Measurements from ENCODE around the gene MGP. TPM values are rescaled to one million over a fixed set of nuclear protein-coding genes. Genes with fewer than 3 reads are reported as not detected.

Gene MGP
- total and polyA plus RNA-seq, 2 of the 13 experiments (the other 11 are each of a cell fraction or from before 2014, with no cell fraction given), result not detected

DNA sequence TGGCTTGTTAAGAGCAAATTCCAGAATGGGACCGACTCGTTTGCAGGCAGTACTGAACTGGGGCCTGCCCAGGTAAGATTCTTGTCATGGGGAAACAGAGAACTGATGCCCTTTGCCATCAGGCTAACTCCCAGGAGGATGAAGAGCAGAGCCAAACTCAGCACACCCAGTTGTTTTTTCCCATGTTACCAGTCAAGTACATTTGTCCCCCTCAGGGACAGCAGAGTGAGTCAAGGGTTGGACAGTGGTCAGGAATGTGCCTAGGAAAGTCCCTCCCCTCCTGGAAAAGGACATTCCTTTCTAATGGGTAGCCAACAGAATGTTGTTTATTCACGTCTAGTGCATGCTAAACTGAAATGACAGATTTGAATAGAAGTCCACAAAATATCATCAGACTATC lies 43.9 kb downstream of the MGP start (continued):
- TF ChIP-seq, protein P1, sequence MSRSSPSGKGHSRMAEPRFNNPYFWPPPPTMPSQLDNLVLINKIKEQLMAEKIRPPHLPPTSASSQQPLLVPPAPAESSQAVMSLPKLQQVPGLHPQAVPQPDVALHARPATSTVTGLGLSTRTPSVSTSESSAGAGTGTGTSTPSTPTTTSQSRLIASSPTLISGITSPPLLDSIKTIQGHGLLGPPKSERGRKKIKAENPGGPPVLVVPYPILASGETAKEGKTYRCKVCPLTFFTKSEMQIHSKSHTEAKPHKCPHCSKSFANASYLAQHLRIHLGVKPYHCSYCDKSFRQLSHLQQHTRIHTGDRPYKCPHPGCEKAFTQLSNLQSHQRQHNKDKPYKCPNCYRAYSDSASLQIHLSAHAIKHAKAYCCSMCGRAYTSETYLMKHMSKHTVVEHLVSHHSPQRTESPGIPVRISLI (CRISPR knock-in tag; IDR thresholded peaks at IDR 0.05; ENCODE audit: borderline replicate concordance), result 0 out of 2 replicates have a peak, but pooled peaks have one; percentile 17
- TF ChIP-seq AHR (CRISPR knock-in tag; IDR thresholded peaks at IDR 0.05), result no peak
- TF ChIP-seq NR3C1 (CRISPR knock-in tag; IDR thresholded peaks at IDR 0.05), result no peak
- TF ChIP-seq ZBTB42 (CRISPR knock-in tag; IDR thresholded peaks at IDR 0.05), result no peak
- no peak for TF ChIP-seq ZNF615 (CRISPR knock-in tag; IDR thresholded peaks at IDR 0.05; ENCODE audit: borderline replicate concordance)
- no peak for TF ChIP-seq ZBTB38 (CRISPR knock-in tag; IDR thresholded peaks at IDR 0.05)
- TF ChIP-seq ZNF160 (CRISPR knock-in tag; IDR thresholded peaks at IDR 0.05), result no peak
- no peak for TF ChIP-seq MATR3 (CRISPR knock-in tag; IDR thresholded peaks at IDR 0.05)
- peak; percentile 29; the same call in 1 of the 2 replicates for TF ChIP-seq HDAC2 (CRISPR knock-in tag; IDR thresholded peaks at IDR 0.05)
- no peak for TF ChIP-seq ZNF557 (CRISPR knock-in tag; IDR thresholded peaks at IDR 0.05)
- TF ChIP-seq FOSL2 (CRISPR knock-in tag; IDR thresholded peaks at IDR 0.05), result peak; percentile 88
- TF ChIP-seq PHF5A (CRISPR knock-in tag; IDR thresholded peaks at IDR 0.05; ENCODE audit: low read depth, unreplicated experiment), result no peak
- TF ChIP-seq ZNF501 (CRISPR knock-in tag; IDR thresholded peaks at IDR 0.05), result no peak
- no peak for TF ChIP-seq KIAA2018 (CRISPR knock-in tag; IDR thresholded peaks at IDR 0.05; ENCODE audit: borderline replicate concordance)
- no peak for TF ChIP-seq ZNF274 (CRISPR knock-in tag; IDR thresholded peaks at IDR 0.05)
- no peak for TF ChIP-seq ZNF441 (CRISPR knock-in tag; IDR thresholded peaks at IDR 0.05; ENCODE audit: borderline replicate concordance)
- TF ChIP-seq SOX5 (CRISPR knock-in tag; IDR thresholded peaks at IDR 0.05; ENCODE audit: borderline replicate concordance), result peak; percentile 52; the same call in 1 of the 2 replicates
- TF ChIP-seq POGK (CRISPR knock-in tag; conservative IDR thresholded peaks at IDR 0.05), result no peak
- TF ChIP-seq RFXANK (CRISPR knock-in tag; IDR thresholded peaks at IDR 0.05), result no peak
- TF ChIP-seq HOXA9 (CRISPR knock-in tag; IDR thresholded peaks at IDR 0.05; ENCODE audit: borderline replicate concordance), result no peak
- peak; percentile 58 for TF ChIP-seq MED1 (CRISPR knock-in tag; IDR thresholded peaks at IDR 0.05)
- TF ChIP-seq ZNF567 (CRISPR knock-in tag; IDR thresholded peaks at IDR 0.05; ENCODE audit: borderline replicate concordance), result no peak
